HG02642 (cell line): ENCODE data around the gene MGAT3.
"Not testable (repeated sequence)": the region's sequence is repeated elsewhere in the genome, so short reads cannot be mapped to it uniquely, and the experiment has no call there.

Experiments
- ATAC-seq: cut with Tn5 transposase; IDR thresholded peaks from one replicate; pipeline ENCODE4 v1.9.1; 2021; ENCODE audit warnings: mild to moderate bottlenecking; ENCODE audit not compliant: unreplicated experiment, poor library complexity

The MGAT3 gene

GRCh38 chr22:39504071-39504470 is 47.3 kb downstream of the MGAT3 start:
- ATAC-seq: no peak

GRCh38 chr22:39507021-39507420 is 50.2 kb downstream of the MGAT3 start:
- not testable (repeated sequence) for ATAC-seq

GRCh38 chr22:39508393-39508792 is 51.6 kb downstream of the MGAT3 start:
- no peak for ATAC-seq

- ATAC-seq: no peak
Observed at GRCh38 chr22:39510529-39511149, 53.8 kb downstream of the MGAT3 start.

- ATAC-seq: no peak
Observed at GRCh38 chr22:39511226-39511625, 54.4 kb downstream of the MGAT3 start.

- no peak for ATAC-seq
Observed at GRCh38 chr22:39512026-39512425, 55.2 kb downstream of the MGAT3 start.

GRCh38 chr22:39513791-39514190 is 57.0 kb downstream of the MGAT3 start:
- ATAC-seq: no peak

GRCh38 chr22:39514373-39514973 is 57.7 kb downstream of the MGAT3 start:
- ATAC-seq: no peak

GRCh38 chr22:39515266-39516050 is 58.6 kb downstream of the MGAT3 start:
- ATAC-seq: no peak

- no peak for ATAC-seq
Observed at GRCh38 chr22:39517470-39517869, 60.7 kb downstream of the MGAT3 start.

- ATAC-seq: no peak
Observed at GRCh38 chr22:39518144-39518786, 61.5 kb downstream of the MGAT3 start.

GRCh38 chr22:39518996-39519680 is 62.3 kb downstream of the MGAT3 start:
- ATAC-seq: no peak

GRCh38 chr22:39519681-39520225 is 62.9 kb downstream of the MGAT3 start:
- peak; percentile 81 for ATAC-seq

GRCh38 chr22:39520226-39521105 is 63.7 kb downstream of the MGAT3 start, which contains the start of gene ATF4:
ATF4 (plus strand) TSS chr22:39520562; CDS start chr22:39521446, 884 bp downstream.
- peak; percentile 57 for ATAC-seq

- ATAC-seq: not testable (repeated sequence)
Observed at GRCh38 chr22:39521106-39521885, 64.5 kb downstream of the MGAT3 start.

GRCh38 chr22:39522091-39522490 is 65.3 kb downstream of the MGAT3 start:
- not testable (repeated sequence) for ATAC-seq

- ATAC-seq: no peak
Observed at GRCh38 chr22:39522567-39523300, 65.9 kb downstream of the MGAT3 start.
